Activated B cell treated with CpG ODN at 0.5 μM for 24 hours (primary cell): Measurements from ENCODE around the gene NR3C2. TPM values are rescaled to one million over a fixed set of nuclear protein-coding genes. Genes with fewer than 3 reads are reported as not detected.

Source experiments
- ATAC-seq: fragments of 200-7000 bp; cut with Tn5 transposase; one replicate; pipeline ENCODE4 v1.10.0; 2021; ENCODE audit warnings: low read depth, mild to moderate bottlenecking, moderate library complexity
- CTCF ChIA-PET: fragments of 350-600 bp; sonication (Branson Sonifier 250); formaldehyde crosslinking; loops from one replicate; lab custom pipeline; 2021; ENCODE audit warnings: antibody characterized with exemption; lab: Charles Lee
- POLR2A ChIA-PET: fragments of 350-600 bp; sonication (Branson Sonifier 250); formaldehyde crosslinking; loops from one replicate; lab custom pipeline; 2021; ENCODE audit warnings: antibody characterized with exemption; lab: Charles Lee
- DNase-seq: peaks from one replicate; pipeline ENCODE4 v3.0.0; 2022
- H3K27ac Mint-ChIP-seq: one replicate; pipeline ENCODE4 v1.8.0; 2020; ENCODE audit warnings: mixed read lengths
- H3K27me3 Mint-ChIP-seq: one replicate; pipeline ENCODE4 v1.8.0; 2021; ENCODE audit warnings: mixed read lengths
- H3K36me3 Mint-ChIP-seq: one replicate; pipeline ENCODE4 v1.8.0; 2021; ENCODE audit warnings: low read depth, mixed read lengths
- H3K4me1 Mint-ChIP-seq: one replicate; pipeline ENCODE4 v1.8.0; 2021; ENCODE audit warnings: mixed read lengths
- H3K4me3 Mint-ChIP-seq: one replicate; pipeline ENCODE4 v1.8.0; 2020; ENCODE audit warnings: mild to moderate bottlenecking, mixed read lengths
- H3K9me3 Mint-ChIP-seq: one replicate; pipeline ENCODE4 v1.8.0; 2020; ENCODE audit warnings: mixed read lengths
- intact Hi-C: fragments of 100-400 bp; cut with micrococcal nuclease; formaldehyde crosslinking; loops from one replicate; pipeline ENCODE4 v1.15.1; 2024
- total RNA-seq: library from RNA; stranded (reverse); gene quantifications from 2 replicates; pipeline ENCODE4 v1.2.3, GENCODE V29; 2022
- TF ChIP-seq, protein P1 (sequence below): fragments of 200-600 bp; IDR thresholded peaks from one replicate; pipeline ENCODE4 v1.8.0; 2022; ENCODE audit warnings: antibody characterized with exemption, mild to moderate bottlenecking

NR3C2 gene
- total RNA-seq, 1 donor from 2014 or later, result 4.5 TPM

DNA sequence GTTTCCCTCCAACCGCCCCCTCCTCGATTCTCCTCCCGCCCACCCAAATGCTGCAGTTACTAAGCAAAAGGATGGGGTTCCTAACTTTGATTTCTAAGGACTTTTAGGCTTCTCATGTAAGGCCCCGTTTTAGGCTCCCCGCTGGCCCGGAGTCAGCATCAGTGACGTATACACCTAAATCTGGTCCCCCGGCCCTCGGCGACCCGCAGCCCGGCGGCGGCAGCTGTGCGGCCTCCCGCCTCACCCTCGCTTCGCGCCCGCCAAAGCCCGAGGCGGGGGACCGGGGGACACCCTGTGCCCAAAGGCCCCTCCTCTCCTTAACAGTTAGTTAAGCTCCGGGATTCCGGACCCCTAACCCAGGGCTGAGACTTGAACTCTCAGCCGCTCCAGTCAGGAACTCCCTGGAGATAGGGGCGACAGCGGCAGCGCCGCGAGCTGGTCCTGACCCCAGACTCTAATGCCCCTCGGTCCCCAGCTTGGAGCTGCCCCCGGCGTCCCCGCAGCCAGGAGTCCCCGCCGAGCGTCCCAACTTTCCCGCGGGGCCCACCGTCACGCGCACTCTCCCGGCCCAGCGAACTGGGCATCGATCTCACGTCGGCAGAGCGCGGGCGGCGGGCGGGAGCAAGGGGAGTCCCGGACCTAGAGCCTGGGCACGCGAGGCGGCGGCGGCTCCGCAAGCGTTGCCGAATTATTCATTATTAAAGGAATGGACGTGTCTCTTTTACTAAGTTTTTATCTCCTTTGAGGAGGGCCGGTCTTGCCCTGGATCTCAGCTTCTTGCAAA is 1.5 kb upstream of the NR3C2 start:
- no peaks in the 10 kb centered on the region for H3K9me3 Mint-ChIP-seq
- CTCF ChIA-PET, result no interaction called here
- H3K4me1 Mint-ChIP-seq, result peaks cover 37% of the 10 kb centered on the region
- peak overlapping the region; percentile 92 for H3K4me3 Mint-ChIP-seq
- H3K27me3 Mint-ChIP-seq, result peaks cover 2% of the 10 kb centered on the region
- TF ChIP-seq, protein P1, sequence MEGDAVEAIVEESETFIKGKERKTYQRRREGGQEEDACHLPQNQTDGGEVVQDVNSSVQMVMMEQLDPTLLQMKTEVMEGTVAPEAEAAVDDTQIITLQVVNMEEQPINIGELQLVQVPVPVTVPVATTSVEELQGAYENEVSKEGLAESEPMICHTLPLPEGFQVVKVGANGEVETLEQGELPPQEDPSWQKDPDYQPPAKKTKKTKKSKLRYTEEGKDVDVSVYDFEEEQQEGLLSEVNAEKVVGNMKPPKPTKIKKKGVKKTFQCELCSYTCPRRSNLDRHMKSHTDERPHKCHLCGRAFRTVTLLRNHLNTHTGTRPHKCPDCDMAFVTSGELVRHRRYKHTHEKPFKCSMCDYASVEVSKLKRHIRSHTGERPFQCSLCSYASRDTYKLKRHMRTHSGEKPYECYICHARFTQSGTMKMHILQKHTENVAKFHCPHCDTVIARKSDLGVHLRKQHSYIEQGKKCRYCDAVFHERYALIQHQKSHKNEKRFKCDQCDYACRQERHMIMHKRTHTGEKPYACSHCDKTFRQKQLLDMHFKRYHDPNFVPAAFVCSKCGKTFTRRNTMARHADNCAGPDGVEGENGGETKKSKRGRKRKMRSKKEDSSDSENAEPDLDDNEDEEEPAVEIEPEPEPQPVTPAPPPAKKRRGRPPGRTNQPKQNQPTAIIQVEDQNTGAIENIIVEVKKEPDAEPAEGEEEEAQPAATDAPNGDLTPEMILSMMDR, result no peak
- DNase-seq (peak; percentile 43), ATAC-seq (no peak)
- H3K27ac Mint-ChIP-seq, result peak overlapping the region; percentile 97
- H3K36me3 Mint-ChIP-seq, result peaks cover 5% of the 10 kb centered on the region
- intact Hi-C loops, result loop anchor here (5.0 kb wide), 2 partner anchors 826 to 1639 kb away; partner anchors contain the start of gene TMEM184C
- POLR2A ChIA-PET, result interaction anchor here (0.6 to 2.4 kb wide), 10 partner anchors 11 to 1634 kb away, joined by 3 to 12 read pairs (median 4); partner anchors contain the start of genes DCLK2, PRMT9 and TMEM184C

GRCh38 chr4:148442832-148443511 is 758 bp upstream of the NR3C2 start:
- ChIA-PET CTCF (no interaction called here), POLR2A (interaction anchor here (0.6 to 2.4 kb wide), 16 partner anchors 10 to 1635 kb away, joined by 3 to 12 read pairs (median 4); partner anchors contain the start of genes DCLK2, PRMT9 and TMEM184C)
- peak; percentile 0 for ATAC-seq
- TF ChIP-seq, protein P1, result no peak
- Mint-ChIP-seq H3K36me3 (peaks cover 5% of the 10 kb centered on the region), H3K9me3 (no peaks in the 10 kb centered on the region), H3K4me3 (peak overlapping the region; percentile 92), H3K27ac (peak overlapping the region; percentile 97), H3K4me1 (peaks cover 37% of the 10 kb centered on the region), H3K27me3 (peaks cover 2% of the 10 kb centered on the region)
- no peak for DNase-seq
- intact Hi-C loops, result loop anchor here (1.0 to 5.0 kb wide), 4 partner anchors 386 to 1639 kb away; partner anchors contain the start of genes PRMT9 and TMEM184C

DNA sequence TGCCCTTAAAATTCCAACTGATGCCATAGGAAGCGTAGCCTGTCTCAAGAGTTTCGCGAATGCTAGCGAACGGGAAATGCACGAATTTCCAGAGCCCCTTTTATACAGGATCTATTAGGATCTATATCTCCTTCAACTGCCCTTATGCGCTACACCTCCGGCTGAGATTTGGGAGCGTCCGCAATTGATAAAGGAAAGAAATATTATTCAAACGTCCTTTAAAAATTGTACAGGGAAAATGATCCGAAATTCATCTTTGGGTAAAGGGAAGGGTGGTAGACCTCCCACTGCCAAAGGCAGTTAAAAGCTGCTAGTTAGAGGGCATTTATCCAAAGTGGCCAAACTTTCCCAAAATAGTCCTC is 609 bp downstream of the NR3C2 start:
- intact Hi-C loops, result loop anchor here (5.0 kb wide), 2 partner anchors 824 to 1641 kb away; partner anchors contain the start of gene TMEM184C
- no peaks in the 10 kb centered on the region for H3K9me3 Mint-ChIP-seq
- no peak for ATAC-seq
- TF ChIP-seq, protein P1, result no peak
- ChIA-PET CTCF (no interaction called here), POLR2A (interaction anchor here (0.7 kb wide), 1 partner anchor 225 kb away, joined by 3 read pairs; no protein-coding TSS in a partner anchor)
- no peak for DNase-seq
- H3K4me1 Mint-ChIP-seq, result peaks cover 33% of the 10 kb centered on the region
- H3K4me3 Mint-ChIP-seq, result peak overlapping the region; percentile 92
- H3K27ac Mint-ChIP-seq, result peak overlapping the region; percentile 97
- peaks cover 5% of the 10 kb centered on the region for H3K36me3 Mint-ChIP-seq
- no peaks in the 10 kb centered on the region for H3K27me3 Mint-ChIP-seq

DNA sequence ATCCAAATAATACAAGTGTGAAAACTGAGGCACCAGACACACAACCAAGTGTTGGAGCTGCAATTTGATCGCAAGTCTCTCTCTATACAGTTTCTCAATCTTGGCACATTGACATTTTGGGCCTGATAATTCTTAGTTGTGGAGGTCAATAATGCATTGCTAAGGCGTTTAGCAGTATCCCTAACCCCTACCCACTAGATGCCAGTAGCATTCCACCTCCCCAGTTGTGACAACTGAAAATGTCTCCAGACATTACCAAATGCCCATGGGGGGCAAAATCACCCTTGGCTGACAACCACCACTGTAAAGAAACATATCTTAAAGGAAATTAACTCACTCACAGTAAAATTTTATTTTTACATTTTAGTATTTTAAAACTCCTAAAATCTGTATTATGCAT is 4.2 kb downstream of the NR3C2 start:
- POLR2A ChIA-PET, result no interaction called here
- no peaks in the 10 kb centered on the region for H3K9me3 Mint-ChIP-seq
- H3K4me1 Mint-ChIP-seq, result peaks cover 30% of the 10 kb centered on the region
- no peak overlapping the region for H3K4me3 Mint-ChIP-seq
- intact Hi-C loops, result no loop called here
- H3K27me3 Mint-ChIP-seq, result no peaks in the 10 kb centered on the region
- no peak overlapping the region for H3K27ac Mint-ChIP-seq
- TF ChIP-seq, protein P1, result no peak
- DNase-seq, result no peak
- H3K36me3 Mint-ChIP-seq, result peaks cover 12% of the 10 kb centered on the region
- CTCF ChIA-PET, result no interaction called here
- ATAC-seq, result no peak

DNA sequence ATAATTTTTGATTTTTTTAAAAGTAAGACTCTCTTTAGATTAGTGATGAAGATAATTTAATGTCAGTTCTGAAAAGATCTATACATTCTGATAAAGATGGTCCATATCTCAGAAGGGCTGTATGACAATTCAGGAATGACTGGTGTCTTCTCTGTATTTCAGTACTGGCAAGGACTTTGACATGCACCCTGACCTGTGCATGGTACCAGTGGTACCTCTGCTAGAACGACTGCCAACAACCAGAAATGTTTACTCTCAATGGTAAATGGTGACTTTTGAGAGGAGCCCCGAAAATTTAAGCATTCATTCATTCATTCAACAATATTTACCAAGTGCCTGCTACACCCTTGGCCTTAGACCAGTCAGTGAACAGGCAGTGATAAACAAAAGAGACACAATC is 4.8 kb downstream of the NR3C2 start:
- ChIA-PET POLR2A (no interaction called here), CTCF (no interaction called here)
- Mint-ChIP-seq H3K36me3 (peaks cover 11% of the 10 kb centered on the region), H3K4me1 (peaks cover 30% of the 10 kb centered on the region), H3K27ac (no peak overlapping the region), H3K9me3 (no peaks in the 10 kb centered on the region), H3K27me3 (no peaks in the 10 kb centered on the region), H3K4me3 (no peak overlapping the region)
- intact Hi-C loops, result no loop called here
- TF ChIP-seq, protein P1, result no peak
- no peak for ATAC-seq
- no peak for DNase-seq
